Forelimb muscle (tissue), 1 donor: Measurements from ENCODE around the gene CHEK1. TPM values are rescaled to one million over a fixed set of nuclear protein-coding genes. Genes with fewer than 3 reads are reported as not detected.
"Not testable (repeated sequence)": the region's sequence is repeated elsewhere in the genome, so short reads cannot be mapped to it uniquely, and the experiment has no call there.

Source experiments
- DNase-seq: peaks from one replicate; pipeline ENCODE4 v3.0.0-alpha.2; 2013; ENCODE audit warnings: low read depth
- polyA plus RNA-seq: library from polyadenylated mRNA; unstranded; fragments of 120-200 nt; gene quantifications from one replicate; pipeline ENCODE4 v1.2.1, GENCODE V29; 2013; ENCODE audit not compliant: insufficient read length

The CHEK1 gene
- polyA plus RNA-seq, 1 donor = 8.6 TPM

DNA sequence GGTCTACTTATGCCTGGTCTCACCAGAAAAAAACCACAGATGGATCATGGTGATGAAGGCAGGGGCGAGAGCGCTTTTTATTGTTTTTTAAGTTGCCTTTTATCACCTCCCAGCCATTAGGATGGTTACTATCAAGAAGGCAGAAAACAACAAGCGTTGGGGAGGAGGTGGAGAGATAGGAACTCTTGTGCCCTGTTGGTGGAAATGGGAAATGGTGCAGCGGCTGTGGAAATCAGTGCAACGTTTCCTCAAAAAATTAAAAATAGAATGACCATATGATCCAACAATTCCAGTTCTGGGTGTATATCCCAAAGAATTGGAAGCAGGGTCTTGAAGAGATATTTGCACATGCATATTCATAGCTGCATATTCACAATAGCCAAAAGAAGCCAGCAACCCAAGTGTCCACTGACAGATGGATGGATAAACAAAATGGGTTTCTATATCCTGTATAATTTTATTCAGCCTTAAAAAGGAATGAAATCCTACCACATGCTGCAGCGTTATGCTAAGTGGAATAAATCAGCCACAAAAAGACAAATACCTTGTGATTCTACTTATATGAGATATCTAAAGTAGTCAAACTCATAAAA lies 76.2 kb downstream of the CHEK1 start:
- no peak for DNase-seq

GRCh38 chr11:125701858-125702621 lies 77.1 kb downstream of the CHEK1 start:
- DNase-seq = no peak

DNA sequence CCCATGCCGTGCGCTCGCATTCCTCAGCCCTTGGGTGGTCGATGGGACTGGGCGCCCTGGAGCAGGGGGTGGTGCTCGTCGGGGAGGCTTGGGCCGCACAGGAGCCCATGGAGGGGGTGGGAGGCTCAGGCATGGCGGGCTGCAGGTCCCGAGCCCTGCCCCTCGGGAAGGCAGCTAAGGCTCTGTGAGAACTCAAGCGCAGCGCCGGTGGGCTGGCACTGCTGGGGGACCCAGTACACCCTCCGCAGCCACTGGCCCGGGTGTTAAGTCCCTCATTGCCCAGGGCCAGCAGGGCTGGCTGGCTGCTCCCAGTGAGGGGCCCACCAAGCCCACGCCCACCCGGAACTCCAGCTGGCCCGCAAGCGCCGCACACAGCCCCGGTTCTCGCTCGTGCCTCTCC lies 79.7 kb downstream of the CHEK1 start:
- DNase-seq = not testable (repeated sequence)

- DNase-seq = no peak
Measured at GRCh38 chr11:125720781-125721180, 95.8 kb downstream of the CHEK1 start.

- DNase-seq = no peak
Measured at GRCh38 chr11:125724125-125724524, 99.2 kb downstream of the CHEK1 start.

Other genes with a start within 250 kb of the CHEK1 start
- gene FEZ1, start 128.9 kb upstream of the CHEK1 start, polyA plus RNA-seq = 4.8 TPM
- gene EI24, start 55.7 kb upstream of the CHEK1 start, polyA plus RNA-seq = 73.5 TPM
- 110 TPM for gene STT3A, start 32.3 kb upstream of the CHEK1 start, polyA plus RNA-seq
- gene ACRV1, start 55.7 kb downstream of the CHEK1 start, polyA plus RNA-seq = 0.34 TPM
- not detected for gene PATE1, start 121.1 kb downstream of the CHEK1 start, polyA plus RNA-seq
- gene PATE2, start 153.7 kb downstream of the CHEK1 start, polyA plus RNA-seq = not detected
- gene PATE3, start 163.0 kb downstream of the CHEK1 start, polyA plus RNA-seq = not detected
- gene PATE4, start 208.2 kb downstream of the CHEK1 start, polyA plus RNA-seq = not detected